HepG2 (cell line): Measurements from ENCODE around the gene RUSF1. TPM values are rescaled to one million over a fixed set of nuclear protein-coding genes. Genes with fewer than 3 reads are reported as not detected.

Source experiments
- BCLAF1 ChIP-seq: fragments of 450-650 bp; IDR thresholded peaks from 2 replicates; pipeline ENCODE4 v1.6.1; 2017; ENCODE audit warnings: mild to moderate bottlenecking
- DR1 ChIP-seq: sonication (generic); formaldehyde crosslinking; IDR thresholded peaks from 2 replicates; pipeline ENCODE4 v1.8.0; 2021; ENCODE audit warnings: mild to moderate bottlenecking, missing genetic modification reagents, inconsistent platforms
- E2F2 ChIP-seq: sonication (generic); formaldehyde crosslinking; IDR thresholded peaks from 2 replicates; pipeline ENCODE4 v1.4.0; 2020; ENCODE audit warnings: missing genetic modification reagents, borderline replicate concordance
- KLF13 ChIP-seq: sonication (generic); formaldehyde crosslinking; IDR thresholded peaks from 2 replicates; pipeline ENCODE4 v1.4.0; 2020; ENCODE audit warnings: mild to moderate bottlenecking, missing genetic modification reagents
- NFKBIZ ChIP-seq: IDR thresholded peaks from 2 replicates; pipeline ENCODE4 v1.6.1; 2018; ENCODE audit warnings: missing genetic modification reagents, missing compliant biosample characterization
- POGK ChIP-seq: sonication (generic); formaldehyde crosslinking; conservative IDR thresholded peaks from 2 replicates; pipeline ENCODE4 v1.8.0; 2022; ENCODE audit warnings: mild to moderate bottlenecking, moderate library complexity, missing genetic modification reagents
- SIN3B ChIP-seq: fragments of 150-350 bp; IDR thresholded peaks from 2 replicates; pipeline ENCODE4 v1.6.1; 2014; ENCODE audit warnings: low read length
- TAF1 ChIP-seq: sonication (generic); formaldehyde crosslinking; IDR thresholded peaks from 2 replicates; pipeline ENCODE4 v1.4.0; 2020; ENCODE audit warnings: missing genetic modification reagents
- TARDBP ChIP-seq: sonication (generic); formaldehyde crosslinking; IDR thresholded peaks from 2 replicates; pipeline ENCODE4 v1.8.0; 2022; ENCODE audit warnings: mild to moderate bottlenecking, missing genetic modification reagents
- THYN1 ChIP-seq: sonication (generic); formaldehyde crosslinking; IDR thresholded peaks from 2 replicates; pipeline ENCODE4 v1.8.1; 2023; ENCODE audit warnings: low read depth, mild to moderate bottlenecking, moderate library complexity, missing genetic modification reagents, borderline replicate concordance
- TOPORS ChIP-seq: sonication (generic); formaldehyde crosslinking; IDR thresholded peaks from 2 replicates; pipeline ENCODE4 v1.8.0; 2023; ENCODE audit warnings: mild to moderate bottlenecking, missing genetic modification reagents
- ZBTB33 ChIP-seq: sonication (generic); formaldehyde crosslinking; IDR thresholded peaks from 2 replicates; pipeline ENCODE4 v1.4.0; 2020; ENCODE audit warnings: missing genetic modification reagents
- ZMYM2 ChIP-seq: sonication (generic); formaldehyde crosslinking; IDR thresholded peaks from 2 replicates; pipeline ENCODE4 v1.8.0; 2022; ENCODE audit warnings: mild to moderate bottlenecking, missing genetic modification reagents
- ZNF10 ChIP-seq: sonication (generic); formaldehyde crosslinking; IDR thresholded peaks from 2 replicates; pipeline ENCODE4 v1.4.0; 2020; ENCODE audit warnings: mild to moderate bottlenecking, low read depth, missing genetic modification reagents, borderline replicate concordance
- ZNF225 ChIP-seq: sonication (generic); formaldehyde crosslinking; IDR thresholded peaks from 2 replicates; pipeline ENCODE4 v1.4.0; 2020; ENCODE audit warnings: mild to moderate bottlenecking, missing genetic modification reagents
- ZNF607 ChIP-seq: sonication (generic); formaldehyde crosslinking; IDR thresholded peaks from 2 replicates; pipeline ENCODE4 v1.5.1; 2020; ENCODE audit warnings: missing genetic modification reagents, mild to moderate bottlenecking, borderline replicate concordance
- ZSCAN5A ChIP-seq: sonication (generic); formaldehyde crosslinking; IDR thresholded peaks from 2 replicates; pipeline ENCODE4 v1.8.0; 2022; ENCODE audit warnings: mild to moderate bottlenecking, missing genetic modification reagents, borderline replicate concordance
- polyA plus RNA-seq, 8 experiments: library from polyadenylated mRNA; depleted of rRNA in 3 of 8; stranded (reverse) in 7 of 8; unstranded in 1 of 8; fragments of >200 nt; fragmentation: Illumina TruSeq in 4 of 8; extraction: Trizol in 4 of 8; gene quantifications; 2 replicates each; pipeline versions ENCODE4 v1.2.1 to v1.2.3, GENCODE V29; 2011 to 2016; ENCODE audit warnings: low read depth in 4 of 8, missing spikeins in 1 of 8, mixed read lengths in 1 of 8; ENCODE audit not compliant: insufficient read depth in 1 of 8
- total RNA-seq, 5 experiments: library from RNA; depleted of rRNA; stranded (reverse); fragments of >200 nt; fragmentation: Illumina TruSeq; extraction: Trizol; gene quantifications; 2 replicates each; pipeline ENCODE4 v1.2.3, GENCODE V29; 2016; ENCODE audit warnings: low read depth in 1 of 5

RUSF1 gene
- total and polyA plus RNA-seq, 2 of the 13 experiments (the other 11 are each of a cell fraction or from before 2014, with no cell fraction given), result 40.8 to 50.2 TPM

GRCh38 chr16:31453255-31454204 is 54.7 kb downstream of the RUSF1 start (continued):
- TF ChIP-seq E2F2 (no peak), ZNF10 (CRISPR knock-in tag) (no peak), NFKBIZ (CRISPR knock-in tag) (peak; percentile 36; the same call in 1 of the 2 replicates), THYN1 (CRISPR knock-in tag) (no peak), TOPORS (CRISPR knock-in tag) (no peak), ZNF225 (CRISPR knock-in tag) (no peak; the same call in 1 of the 2 replicates), ZSCAN5A (CRISPR knock-in tag) (no peak), ZNF607 (CRISPR knock-in tag) (no peak), SIN3B (no peak), BCLAF1 (no peak), ZMYM2 (CRISPR knock-in tag) (0 out of 2 replicates have a peak, but pooled peaks have one; percentile 74), TARDBP (CRISPR knock-in tag) (peak; percentile 81), DR1 (CRISPR knock-in tag) (no peak), POGK (CRISPR knock-in tag) (peak; percentile 57; the same call in 1 of the 2 replicates), KLF13 (CRISPR knock-in tag) (no peak), ZBTB33 (no peak), TAF1 (CRISPR knock-in tag) (no peak; the same call in 1 of the 2 replicates)
